CD4-positive, alpha-beta T cell (primary cell): ENCODE measurements around the gene ZNF667. TPM values are rescaled to one million over a fixed set of nuclear protein-coding genes. Genes with fewer than 3 reads are reported as not detected.

Source experiments
- ATAC-seq: fragments of 200-7000 bp; cut with Tn5 transposase; one replicate; pipeline ENCODE4 v1.10.0; 2022; ENCODE audit warnings: mild to moderate bottlenecking; ENCODE audit not compliant: poor library complexity
- CTCF ChIA-PET: fragments of 350-600 bp; sonication (Branson Sonifier 250); formaldehyde crosslinking; loops from one replicate; lab custom pipeline; 2021; ENCODE audit warnings: antibody characterized with exemption, inconsistent platforms; lab: Charles Lee
- POLR2A ChIA-PET: fragments of 350-600 bp; sonication (Branson Sonifier 250); formaldehyde crosslinking; loops from one replicate; lab custom pipeline; 2021; ENCODE audit warnings: antibody characterized with exemption, inconsistent platforms; lab: Charles Lee
- DNase-seq, 14 experiments: peaks; one replicate each; pipeline ENCODE4 v3.0.0-alpha.2; 2013 to 2020; ENCODE audit warnings: mixed read lengths in 2 of 14
- H3K27ac ChIP-seq, 2 donors: one replicate each; pipeline versions ENCODE4 v1.5.1 to v1.7.0; 2013; ENCODE audit warnings: low read length in 2 of 2, low read depth in 1 of 2, mild to moderate bottlenecking in 1 of 2
- H3K27me3 ChIP-seq, 2 experiments: 1 replicate in 1 of 2; 2 replicates in 1 of 2; pipeline versions ENCODE4 v1.6.1 to v1.7.0; 2013; ENCODE audit warnings: low read length in 2 of 2, control low read depth in 1 of 2, mild to moderate bottlenecking in 1 of 2, moderate library complexity in 1 of 2; ENCODE audit not compliant: insufficient read depth in 2 of 2, control insufficient read depth in 1 of 2
- H3K36me3 ChIP-seq: one replicate; pipeline ENCODE4 v1.6.1; 2013; ENCODE audit warnings: low read length, control low read depth; ENCODE audit not compliant: insufficient read depth
- H3K4me1 ChIP-seq: one replicate; pipeline ENCODE4 v1.6.1; 2013; ENCODE audit warnings: low read length, control low read depth; ENCODE audit not compliant: insufficient read depth
- H3K4me3 ChIP-seq: one replicate; pipeline ENCODE4 v1.5.1; 2013; ENCODE audit warnings: mild to moderate bottlenecking, low read length, moderate library complexity
- H3K9me3 ChIP-seq, 2 experiments: 1 replicate in 1 of 2; 2 replicates in 1 of 2; pipeline versions ENCODE4 v1.6.1 to v1.7.0; 2013; ENCODE audit warnings: low read length in 2 of 2, mild to moderate bottlenecking in 2 of 2, control low read depth in 1 of 2, moderate library complexity in 1 of 2; ENCODE audit not compliant: control insufficient read depth in 1 of 2, insufficient read depth in 1 of 2
- H3K27ac Mint-ChIP-seq: one replicate; pipeline ENCODE4 v1.8.0; 2020; ENCODE audit warnings: mixed read lengths
- H3K27me3 Mint-ChIP-seq: one replicate; pipeline ENCODE4 v1.8.0; 2021; ENCODE audit warnings: mixed read lengths
- H3K36me3 Mint-ChIP-seq: one replicate; pipeline ENCODE4 v1.8.0; 2021; ENCODE audit warnings: low read depth, mixed read lengths
- H3K4me1 Mint-ChIP-seq: one replicate; pipeline ENCODE4 v1.8.0; 2021; ENCODE audit warnings: low read depth, mixed read lengths
- H3K4me3 Mint-ChIP-seq: one replicate; pipeline ENCODE4 v1.8.0; 2020; ENCODE audit warnings: mild to moderate bottlenecking, mixed read lengths
- H3K9me3 Mint-ChIP-seq: one replicate; pipeline ENCODE4 v1.8.0; 2020; ENCODE audit warnings: mixed read lengths
- CTCF ChIP-seq: fragments of 200-600 bp; IDR thresholded peaks from one replicate; pipeline ENCODE4 v1.8.0; 2022; ENCODE audit warnings: antibody characterized with exemption, mild to moderate bottlenecking
- intact Hi-C, 2 experiments: fragments of 100-400 bp; cut with DNase I in 1 of 2; cut with micrococcal nuclease in 1 of 2; formaldehyde crosslinking; loops; one replicate each; pipeline versions ENCODE4 v1.15.1 to v1.9.0; 2023 to 2025; cut with DNase I, micrococcal nuclease
- total RNA-seq, 174 experiments: library from RNA in 2 of 174; stranded (reverse) in 2 of 174; gene quantifications; one replicate each; pipeline ENCODE4 v1.2.3 and lab custom pipeline; 2021 to 2026

ZNF667 gene
- total RNA-seq, 2 experiments from 2014 or later, result 3.6 to 4.1 TPM

- peaks cover 28% of the 10 kb centered on the region for H3K9me3 Mint-ChIP-seq
- peaks cover 19 to 81% of the 10 kb centered on the region in 2 experiments for H3K9me3 ChIP-seq
Measured at GRCh38 chr19:56441206-56441792, 35.8 kb downstream of the ZNF667 start.

GRCh38 chr19:56423985-56424353, 53.2 kb downstream of the ZNF667 start:
- POLR2A ChIA-PET, result no interaction called here
- CTCF ChIA-PET, result no interaction called here
- Mint-ChIP-seq H3K4me1 (no peaks in the 10 kb centered on the region), H3K36me3 (peaks cover 88% of the 10 kb centered on the region), H3K9me3 (peaks cover 17% of the 10 kb centered on the region), H3K27ac (no peak overlapping the region), H3K27me3 (no peaks in the 10 kb centered on the region), H3K4me3 (no peak overlapping the region)
- H3K4me1 ChIP-seq, result no peaks in the 10 kb centered on the region
- H3K36me3 ChIP-seq, result peaks cover 20% of the 10 kb centered on the region
- ATAC-seq (no peak), DNase-seq (no peak)
- H3K27ac ChIP-seq, result no peak overlapping the region
- H3K4me3 ChIP-seq, result no peak overlapping the region
- TF ChIP-seq CTCF, result no peak
- intact Hi-C loops, result no loop called here
- peaks cover 25 to 100% of the 10 kb centered on the region in 2 experiments for H3K9me3 ChIP-seq
- no peaks in the 10 kb centered on the region for H3K27me3 ChIP-seq

More at GRCh38 chr19:56441206-56441792, 35.8 kb downstream of the ZNF667 start:
- Mint-ChIP-seq H3K27ac (no peak overlapping the region), H3K27me3 (no peaks in the 10 kb centered on the region), H3K36me3 (peaks cover 48% of the 10 kb centered on the region), H3K4me1 (no peaks in the 10 kb centered on the region), H3K4me3 (no peak overlapping the region)
- H3K4me3 ChIP-seq, result no peak overlapping the region
- H3K27me3 ChIP-seq, result no peaks in the 10 kb centered on the region
- ATAC-seq, result no peak
- intact Hi-C loops, result no loop called here
- no peak overlapping the region for H3K27ac ChIP-seq
- no peak for TF ChIP-seq CTCF
- CTCF ChIA-PET, result no interaction called here
- no peaks in the 10 kb centered on the region for H3K36me3 ChIP-seq
- POLR2A ChIA-PET, result no interaction called here
- no peaks in the 10 kb centered on the region for H3K4me1 ChIP-seq
- DNase-seq, result no peak

GRCh38 chr19:56423276-56423984, 53.7 kb downstream of the ZNF667 start:
- H3K4me3 ChIP-seq, result no peak overlapping the region

More at GRCh38 chr19:56423276-56423984, 53.7 kb downstream of the ZNF667 start:
- Mint-ChIP-seq H3K4me1 (no peaks in the 10 kb centered on the region), H3K36me3 (peaks cover 93% of the 10 kb centered on the region), H3K27me3 (no peaks in the 10 kb centered on the region), H3K4me3 (no peak overlapping the region), H3K9me3 (peaks cover 22% of the 10 kb centered on the region), H3K27ac (no peak overlapping the region)
- peaks cover 20% of the 10 kb centered on the region for H3K36me3 ChIP-seq
- peaks cover 26 to 100% of the 10 kb centered on the region in 2 experiments for H3K9me3 ChIP-seq
- ATAC-seq (no peak), DNase-seq (no peak)
- H3K4me1 ChIP-seq, result no peaks in the 10 kb centered on the region
- intact Hi-C loops, result no loop called here
- ChIA-PET CTCF (no interaction called here), POLR2A (no interaction called here)
- no peak overlapping the region for H3K27ac ChIP-seq
- H3K27me3 ChIP-seq, result no peaks in the 10 kb centered on the region
- no peak for TF ChIP-seq CTCF
